Breast epithelium (tissue), 3 donors: ENCODE data around the gene WDR31.

Experiments
- CTCF ChIP-seq, 3 donors: fragments of 450-650 bp; IDR thresholded peaks; one replicate each; pipeline ENCODE4 v1.5.1; 2016 to 2017; ENCODE audit warnings: antibody characterized with exemption in 3 of 3, mild to moderate bottlenecking in 3 of 3, moderate library complexity in 3 of 3
- POLR2A ChIP-seq: fragments of 450-650 bp; IDR thresholded peaks from one replicate; pipeline ENCODE4 v1.6.1; 2016; ENCODE audit warnings: antibody characterized with exemption, mild to moderate bottlenecking, moderate library complexity

- no peak for TF ChIP-seq CTCF (IDR thresholded peaks at IDR 0.05)
- TF ChIP-seq POLR2A: no peak
Measured at GRCh38 chr9:113328045-113328782, 11.9 kb downstream of the WDR31 start.
